A673 (cell line): ENCODE data around the gene ADH1C.

Experiments used
- EZH2 ChIP-seq: fragments of 200-600 bp; sonication (generic); IDR thresholded peaks from 2 replicates; pipeline ENCODE4 v1.6.1; 2017; ENCODE audit warnings: borderline replicate concordance, low read depth, mild to moderate bottlenecking, mixed read lengths, antibody characterized with exemption, low read length; ENCODE audit not compliant: poor library complexity, severe bottlenecking
- TF ChIP-seq, protein P1 (sequence below): fragments of 300-800, 200-600 bp; sonication (generic); conservative IDR thresholded peaks from 2 replicates; pipeline ENCODE4 v1.5.1; 2017; ENCODE audit warnings: low read depth, mild to moderate bottlenecking, antibody characterized with exemption, low read length, moderate library complexity, mixed read lengths

DNA sequence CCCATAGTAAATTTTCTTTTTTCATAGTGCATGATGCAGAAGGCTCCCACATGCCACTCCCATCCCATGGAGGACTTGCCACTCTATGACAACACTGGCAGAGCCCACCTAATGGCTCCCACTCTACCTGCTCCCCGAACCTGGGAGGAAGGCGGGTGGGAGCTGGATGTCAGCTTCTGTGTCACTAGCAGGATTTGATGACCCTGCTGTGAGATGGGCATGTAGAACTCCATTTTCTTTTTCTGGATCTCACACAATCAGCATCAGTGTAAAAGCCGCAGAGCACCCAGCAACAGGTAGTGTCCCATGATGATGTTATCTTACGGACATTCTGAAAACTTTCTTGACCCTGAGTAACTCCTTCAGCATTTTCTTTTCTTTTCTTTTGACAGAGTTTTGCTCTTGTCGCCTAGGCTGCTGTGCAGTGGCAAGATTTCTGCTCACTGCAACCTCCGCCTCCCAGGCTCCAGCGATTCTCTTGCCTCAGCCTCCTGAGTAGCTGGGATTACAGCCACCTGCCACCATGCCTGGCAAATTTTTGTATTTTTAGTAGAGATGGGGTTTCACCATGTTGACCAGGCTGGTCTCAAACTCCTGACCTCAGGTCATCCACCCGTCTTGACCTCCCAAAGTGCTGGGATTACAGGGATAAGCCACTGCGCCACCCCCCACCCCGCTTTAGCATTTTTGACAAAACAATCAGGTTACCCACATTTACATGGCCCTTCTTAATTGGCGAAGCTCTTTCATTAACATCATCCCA lies 46.7 kb downstream of the ADH1C start:
- TF ChIP-seq, protein P1, sequence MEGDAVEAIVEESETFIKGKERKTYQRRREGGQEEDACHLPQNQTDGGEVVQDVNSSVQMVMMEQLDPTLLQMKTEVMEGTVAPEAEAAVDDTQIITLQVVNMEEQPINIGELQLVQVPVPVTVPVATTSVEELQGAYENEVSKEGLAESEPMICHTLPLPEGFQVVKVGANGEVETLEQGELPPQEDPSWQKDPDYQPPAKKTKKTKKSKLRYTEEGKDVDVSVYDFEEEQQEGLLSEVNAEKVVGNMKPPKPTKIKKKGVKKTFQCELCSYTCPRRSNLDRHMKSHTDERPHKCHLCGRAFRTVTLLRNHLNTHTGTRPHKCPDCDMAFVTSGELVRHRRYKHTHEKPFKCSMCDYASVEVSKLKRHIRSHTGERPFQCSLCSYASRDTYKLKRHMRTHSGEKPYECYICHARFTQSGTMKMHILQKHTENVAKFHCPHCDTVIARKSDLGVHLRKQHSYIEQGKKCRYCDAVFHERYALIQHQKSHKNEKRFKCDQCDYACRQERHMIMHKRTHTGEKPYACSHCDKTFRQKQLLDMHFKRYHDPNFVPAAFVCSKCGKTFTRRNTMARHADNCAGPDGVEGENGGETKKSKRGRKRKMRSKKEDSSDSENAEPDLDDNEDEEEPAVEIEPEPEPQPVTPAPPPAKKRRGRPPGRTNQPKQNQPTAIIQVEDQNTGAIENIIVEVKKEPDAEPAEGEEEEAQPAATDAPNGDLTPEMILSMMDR, result no peak
- TF ChIP-seq EZH2, result no peak
